Stimulated activated CD8-positive, alpha-beta memory T cell treated with anti-CD3 and anti-CD28 coated beads, Interleukin-4, amount 100 ng/mL, for 4 hours (primary cell): ENCODE measurements around the gene ZNRF3.

Experiments
- DNase-seq, 2 donors: peaks; one replicate each; pipeline ENCODE4 v3.0.0-alpha.2; 2020; ENCODE audit warnings: low read depth in 2 of 2, low spot score in 1 of 2

ZNRF3 gene

DNA sequence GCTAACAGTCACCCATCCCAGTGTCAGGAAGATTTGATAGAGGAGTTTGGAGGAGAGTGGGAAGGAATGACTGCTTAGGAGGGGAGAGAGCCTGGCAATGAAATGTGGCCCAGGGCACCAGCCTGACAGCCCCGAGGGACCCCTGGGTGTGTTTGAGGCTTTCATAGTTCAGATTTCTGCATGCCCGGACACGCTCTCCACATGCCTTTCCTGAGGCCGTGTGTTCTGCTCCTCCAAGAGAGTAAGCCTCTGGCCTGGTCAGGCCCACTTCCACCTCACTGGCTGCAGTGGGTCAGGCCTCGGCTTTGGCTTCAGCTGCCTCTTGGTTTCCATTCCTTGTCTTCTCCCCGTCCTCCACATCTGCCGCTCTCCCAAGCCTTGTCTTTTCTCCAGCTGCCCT is 99.8 kb downstream of the ZNRF3 start:
- no peak for DNase-seq

DNA sequence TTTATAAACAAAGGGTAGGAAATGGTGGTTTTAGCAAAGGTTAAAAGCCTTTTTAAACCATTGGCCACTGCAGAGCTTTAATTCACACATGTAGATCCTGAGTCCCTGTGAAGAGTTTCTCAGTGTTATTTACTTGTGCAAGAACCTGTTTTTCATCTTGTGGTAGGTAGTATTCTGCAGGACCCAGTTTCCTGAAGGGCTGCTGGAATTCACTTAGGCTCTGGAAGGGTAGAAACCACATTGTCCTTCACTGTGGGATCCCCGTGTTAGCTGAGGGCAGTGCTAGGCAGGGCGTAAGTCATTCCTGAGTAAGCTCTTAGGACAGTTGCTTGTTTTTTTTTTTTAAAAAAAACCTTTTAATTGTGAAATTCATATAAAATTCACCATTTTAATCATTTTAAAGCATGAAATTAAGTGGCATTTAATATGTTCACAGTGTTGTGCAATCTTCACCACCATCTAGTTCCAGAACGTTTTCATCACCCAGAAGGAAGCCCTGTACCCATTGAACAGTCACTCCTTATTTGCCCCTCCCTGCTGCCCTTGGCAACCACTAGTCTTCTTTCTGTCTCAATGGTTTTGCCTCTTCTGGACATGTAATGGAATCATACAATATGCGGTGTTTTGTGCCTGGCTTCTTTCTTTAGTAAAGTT is 100.5 kb downstream of the ZNRF3 start:
- no peak for DNase-seq

DNA sequence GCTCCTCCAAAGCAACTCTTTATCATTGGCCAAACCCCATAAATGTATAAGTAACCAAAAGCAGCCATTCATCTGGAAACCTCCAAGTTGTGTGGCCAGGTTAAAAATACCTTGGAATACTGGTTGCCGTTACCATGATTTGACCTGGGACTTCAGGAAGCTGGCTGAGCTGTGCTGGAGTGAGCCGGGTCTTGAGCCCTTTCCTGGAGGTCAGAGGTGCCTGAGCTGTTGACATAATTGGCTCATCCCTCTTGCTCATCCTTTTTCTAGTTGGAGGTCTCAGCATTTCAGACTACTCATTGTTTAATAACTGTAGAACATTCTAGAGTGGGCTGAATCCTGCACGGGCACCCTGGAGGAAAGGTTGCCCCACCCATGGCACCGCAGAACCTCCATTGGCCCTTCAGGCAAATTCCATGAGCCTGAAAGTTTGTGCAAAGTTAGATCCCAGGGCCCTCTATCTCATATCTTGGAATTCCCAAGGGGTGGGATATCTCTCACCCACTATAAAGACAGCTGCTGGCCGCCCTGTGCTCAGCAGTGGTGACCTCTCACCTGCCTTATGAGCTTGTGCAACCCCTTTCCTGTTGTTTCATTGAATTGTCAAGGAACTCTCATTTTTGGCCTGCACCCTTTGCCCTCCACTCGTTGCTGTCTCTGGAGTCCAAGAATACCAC is 101.2 kb downstream of the ZNRF3 start:
- DNase-seq, result no peak

DNA sequence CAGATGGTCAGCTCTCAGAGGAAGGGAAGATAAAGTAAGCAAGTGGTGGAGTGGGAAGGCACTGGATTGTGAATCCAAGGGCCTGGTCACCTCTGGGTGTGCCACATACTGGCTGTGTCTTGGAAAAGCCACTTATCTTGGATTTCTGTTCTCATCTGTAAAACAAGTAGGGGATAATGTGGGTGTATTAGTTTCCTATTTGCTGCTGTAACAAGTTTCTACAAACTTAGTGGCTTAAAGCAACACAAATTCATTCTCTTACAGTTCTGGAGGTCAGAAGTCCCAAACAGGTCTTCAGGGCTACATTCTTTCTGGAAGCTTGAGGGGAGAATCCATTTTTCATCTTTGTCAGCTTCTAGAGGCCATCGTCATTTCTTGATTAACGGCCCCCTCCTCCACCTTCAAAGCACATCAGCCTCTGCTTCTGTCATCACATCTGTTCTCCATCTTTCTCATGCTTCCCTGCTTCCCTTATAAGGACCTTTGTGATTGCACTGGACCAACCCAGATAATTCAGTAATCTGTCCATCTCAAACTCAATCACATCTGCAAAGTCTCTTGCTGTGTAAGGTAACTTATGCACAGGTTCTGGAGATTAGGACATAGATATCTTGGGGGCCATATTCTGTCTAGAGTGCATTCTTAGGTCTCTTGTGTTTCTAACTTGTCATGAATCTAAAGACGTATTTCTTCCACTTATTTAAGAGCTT is 102.4 kb downstream of the ZNRF3 start:
- no peak for DNase-seq

DNA sequence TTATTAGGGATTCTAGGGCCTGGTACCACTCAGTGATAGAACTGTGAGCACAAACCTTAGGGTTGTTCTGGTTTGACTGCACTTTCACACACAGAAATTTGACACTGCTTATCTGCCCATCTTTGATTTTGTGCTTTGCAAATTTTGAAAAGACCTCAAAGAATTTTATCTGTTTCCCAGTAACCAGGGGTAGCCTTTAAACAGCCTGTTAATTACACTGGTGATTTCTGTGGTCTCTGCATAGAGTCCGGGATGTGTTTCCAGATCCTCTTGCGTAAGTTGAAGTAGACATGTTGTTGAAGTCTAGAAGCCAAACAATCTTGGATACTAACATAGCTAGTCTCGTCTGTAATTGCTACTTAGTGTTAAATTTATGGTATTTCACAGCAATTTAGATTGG is 103.0 kb downstream of the ZNRF3 start:
- DNase-seq, result no peak

DNA sequence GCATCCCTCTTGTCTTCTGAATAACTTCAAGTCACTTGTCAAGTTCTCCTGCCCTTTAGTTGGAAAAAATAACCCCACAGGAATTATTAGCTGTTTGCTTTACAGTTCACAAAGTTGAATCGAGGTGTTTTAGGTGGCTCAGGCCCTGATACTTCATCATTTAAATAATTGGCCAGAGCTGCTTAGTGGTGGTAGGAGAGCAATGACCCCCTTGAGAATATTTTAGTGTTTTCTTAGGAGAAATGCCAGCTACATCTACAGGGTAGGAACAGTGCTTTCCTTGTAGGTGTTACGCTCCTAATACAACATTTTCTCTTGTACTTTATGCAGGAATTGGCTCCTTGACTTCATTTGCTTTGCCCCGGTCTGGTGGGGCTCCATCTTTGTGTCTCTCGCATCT is 105.1 kb downstream of the ZNRF3 start:
- DNase-seq, result no peak

DNA sequence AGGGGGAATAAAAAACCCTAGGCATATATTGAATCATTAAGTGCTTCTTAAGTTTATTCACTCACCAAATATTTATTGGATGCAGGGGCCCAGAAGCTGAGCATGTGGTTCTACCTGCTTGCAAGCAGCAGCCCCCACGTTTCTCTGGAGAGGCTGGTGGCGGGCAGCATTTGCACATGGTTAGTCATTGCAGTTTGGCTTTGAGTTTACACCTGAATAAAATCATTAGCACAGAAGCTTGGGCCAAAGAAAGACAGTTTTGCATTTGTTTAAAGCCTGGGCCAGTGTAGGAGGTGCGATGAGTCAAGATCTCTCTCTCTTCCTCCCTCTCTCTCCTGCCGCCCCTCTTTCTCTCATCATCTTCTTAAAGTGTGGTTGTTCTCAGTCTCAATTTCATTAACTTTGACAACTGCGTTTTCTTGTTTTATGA is 105.7 kb downstream of the ZNRF3 start:
- DNase-seq, result no peak

DNA sequence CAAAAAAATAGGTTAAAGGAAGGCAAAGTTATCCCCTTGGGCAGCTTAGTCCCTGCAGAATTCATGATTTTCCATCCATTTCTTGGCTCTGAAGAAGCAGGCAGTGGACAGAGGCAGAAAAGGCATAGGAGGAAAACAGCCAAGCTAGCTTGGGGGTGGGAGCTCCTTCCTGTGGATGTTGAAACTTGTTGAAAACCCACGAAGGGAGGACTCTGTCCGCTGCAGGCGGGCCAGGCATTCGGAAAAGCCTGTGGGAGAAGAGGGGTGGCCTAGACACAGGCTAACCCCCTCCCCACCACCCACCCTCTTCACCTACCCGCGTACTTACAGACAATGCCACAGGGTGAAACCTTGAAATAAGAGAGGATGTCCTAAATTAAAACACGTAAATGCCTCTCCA is 106.1 kb downstream of the ZNRF3 start:
- DNase-seq, result no peak

DNA sequence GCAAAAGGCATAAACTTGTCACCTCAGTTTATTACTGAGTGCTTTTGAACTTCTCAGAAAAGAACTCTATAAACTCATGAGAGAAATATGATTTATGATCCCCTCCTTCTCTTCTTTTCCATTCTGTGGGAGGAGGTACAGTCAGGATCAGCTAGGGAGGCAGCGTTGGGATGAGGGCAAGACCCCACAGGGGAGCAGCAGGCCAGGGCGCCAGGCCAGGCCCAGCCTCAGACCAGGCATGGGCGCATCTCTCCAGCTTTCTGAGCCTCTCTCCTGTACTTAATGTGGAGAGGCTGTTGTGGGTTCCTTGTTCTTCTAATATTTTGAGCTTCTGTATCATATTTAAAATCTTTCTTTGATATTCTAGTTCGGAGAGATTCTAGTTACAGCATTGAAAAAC is 106.5 kb downstream of the ZNRF3 start:
- no peak for DNase-seq

DNA sequence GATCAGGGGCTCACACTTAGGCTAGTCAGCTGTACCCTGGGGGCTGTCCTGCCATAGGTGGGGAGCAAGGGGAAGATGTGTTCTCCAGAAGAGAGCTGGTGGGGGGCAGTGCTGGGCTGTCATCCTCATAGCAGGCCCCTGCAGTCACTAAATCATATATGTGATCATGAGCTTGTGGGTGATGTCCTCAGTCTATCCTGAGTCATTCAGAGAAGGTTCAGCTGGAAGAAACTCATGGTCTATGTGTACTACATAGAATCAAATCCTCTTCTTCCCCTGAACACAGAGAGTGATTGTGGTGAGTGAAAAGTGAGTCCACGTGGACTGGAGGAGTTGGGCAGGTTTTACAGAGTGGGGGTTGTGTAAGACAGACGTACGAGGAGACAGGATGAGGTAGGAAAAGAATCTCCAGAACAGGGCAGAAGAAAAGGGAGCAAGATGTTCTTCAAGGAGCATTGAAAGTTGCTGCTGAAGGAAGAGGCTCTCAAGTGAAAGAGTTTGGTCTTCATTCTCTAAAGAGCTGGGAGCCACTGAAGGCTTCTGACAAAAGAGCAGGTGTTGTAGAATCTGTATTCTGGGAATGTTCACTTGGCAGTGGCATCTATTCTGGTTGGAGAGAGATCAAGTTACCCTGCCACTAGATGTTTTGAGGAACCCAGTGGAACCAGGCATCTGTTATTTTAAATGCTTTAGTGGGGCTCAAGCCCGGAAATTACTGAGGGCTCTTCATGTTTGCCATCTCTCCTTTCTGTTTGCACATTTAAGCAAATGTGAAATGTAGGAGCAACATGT is 109.4 kb downstream of the ZNRF3 start:
- no peak for DNase-seq

DNA sequence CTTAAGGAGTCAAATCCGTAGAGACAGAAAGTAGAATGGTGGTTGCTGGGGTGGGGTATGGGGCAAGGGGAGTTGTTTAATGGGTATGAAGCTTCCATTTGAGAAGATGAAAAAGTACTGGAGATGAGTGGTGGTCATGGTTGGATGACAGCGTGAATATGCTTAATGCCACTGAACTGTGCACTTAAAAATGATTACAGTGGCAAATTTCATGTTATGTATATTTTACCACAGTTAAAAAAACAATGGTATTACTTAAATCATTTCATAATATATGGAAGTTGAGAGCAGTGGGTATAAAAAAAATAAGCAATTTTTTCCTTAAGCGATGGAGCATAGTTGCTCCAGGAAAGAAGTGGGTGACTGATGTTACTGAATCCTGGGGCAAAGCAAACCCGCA is 111.2 kb downstream of the ZNRF3 start:
- DNase-seq, result no peak

DNA sequence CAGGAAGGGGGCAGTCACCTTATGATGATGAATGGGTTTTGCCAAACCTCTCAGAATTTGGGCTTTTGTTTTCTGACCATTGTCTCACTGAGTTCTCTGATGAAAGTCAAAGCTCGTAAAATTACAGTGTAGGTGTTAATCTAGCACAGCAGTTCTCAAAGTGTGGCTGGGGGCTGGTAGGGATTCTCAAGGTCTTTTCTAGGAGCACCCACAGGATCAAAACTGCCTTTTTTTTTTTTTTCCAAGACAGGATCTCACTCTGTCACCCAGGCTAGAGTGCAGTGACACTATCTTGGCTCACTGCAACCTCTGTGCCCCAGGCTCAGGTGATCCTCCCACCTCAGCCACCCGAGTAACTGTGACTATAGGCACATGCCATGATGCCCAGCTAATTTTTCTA is 112.2 kb downstream of the ZNRF3 start:
- no peak for DNase-seq

DNA sequence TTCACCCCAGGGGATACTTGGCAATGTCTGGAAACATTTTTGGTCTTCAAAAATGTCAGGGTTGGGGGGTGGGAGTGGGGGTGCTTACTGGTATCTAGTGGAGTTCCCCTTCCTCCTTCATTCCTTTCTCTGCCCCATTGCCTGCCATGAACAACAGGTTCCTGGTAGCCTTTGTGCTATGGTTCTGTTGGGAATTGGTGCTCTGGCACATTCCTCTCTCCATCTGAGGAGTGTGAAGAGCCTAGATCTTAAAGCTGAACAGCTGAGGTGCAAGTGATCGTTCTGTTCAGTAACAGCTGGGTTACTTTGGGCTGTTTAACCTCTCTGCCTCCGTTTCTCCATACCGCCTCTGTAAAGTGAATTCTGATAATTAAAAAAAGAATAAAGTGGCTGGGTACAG is 114.0 kb downstream of the ZNRF3 start:
- DNase-seq, result no peak

DNA sequence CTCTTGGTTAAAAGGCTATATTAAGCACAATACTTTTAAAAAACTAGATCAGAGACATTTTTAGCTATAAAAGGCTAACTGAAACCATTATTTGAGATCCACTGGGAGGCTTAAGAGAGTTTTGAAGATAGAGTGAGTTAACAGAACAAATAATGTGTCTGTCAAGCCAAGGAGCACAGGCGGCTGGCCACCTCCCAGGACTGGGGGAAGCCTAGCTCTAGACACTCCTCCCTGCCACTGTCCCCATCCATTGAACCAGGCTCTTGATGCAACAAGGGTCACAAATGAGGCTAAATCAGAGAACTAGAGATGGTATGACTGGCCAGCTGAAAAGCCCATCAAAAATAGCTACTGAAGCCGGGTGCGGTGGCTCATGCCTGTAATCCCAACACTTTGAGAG is 115.3 kb downstream of the ZNRF3 start:
- no peak for DNase-seq

DNA sequence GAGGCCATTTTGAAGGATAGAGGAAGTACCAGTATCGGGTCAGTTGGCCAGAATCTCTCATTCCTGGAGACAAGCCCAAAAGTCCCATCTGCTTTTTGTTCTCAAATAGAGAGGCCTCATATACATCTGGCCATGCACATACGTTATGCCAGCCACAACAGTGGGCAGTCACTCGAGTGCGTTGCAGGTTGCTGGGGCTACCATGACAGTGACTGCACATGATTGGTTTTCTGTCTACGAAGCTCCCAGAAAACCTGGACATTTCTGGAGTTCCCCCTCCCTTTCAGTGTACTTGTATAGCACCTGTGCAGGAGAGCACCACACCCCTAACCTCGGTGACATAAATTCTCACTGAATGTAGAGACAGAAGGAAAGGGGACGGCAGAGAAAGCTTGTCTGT is 116.1 kb downstream of the ZNRF3 start:
- DNase-seq, result no peak

DNA sequence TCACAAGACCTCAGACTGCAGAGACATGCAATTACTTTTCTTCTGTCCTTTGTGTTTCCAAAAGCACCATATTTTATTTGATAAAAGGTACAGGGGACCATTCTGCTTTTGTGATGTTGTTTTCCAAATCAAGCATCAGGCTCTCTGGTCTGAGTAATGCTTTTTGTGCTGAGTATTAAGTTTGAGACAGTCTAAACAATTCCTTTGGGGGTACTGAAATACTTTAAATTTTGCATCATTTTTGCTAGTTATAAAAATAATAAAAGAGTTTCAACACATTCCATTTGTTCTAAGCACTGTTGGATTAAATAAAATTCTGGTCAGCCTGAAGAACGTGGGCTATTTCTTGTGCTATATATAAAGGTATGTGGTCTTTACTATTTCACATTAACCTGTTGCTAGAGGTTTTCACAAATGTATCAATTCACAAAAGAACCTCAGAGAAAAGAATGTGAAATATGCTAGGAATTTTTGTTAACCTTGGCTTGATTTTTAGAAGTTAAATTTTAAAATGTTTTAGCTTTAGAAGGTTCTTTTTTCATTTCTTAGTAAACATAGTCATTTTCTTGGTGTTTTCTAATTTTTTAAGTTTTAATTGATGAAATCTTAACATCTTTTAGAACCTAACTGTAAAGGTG is 116.7 kb downstream of the ZNRF3 start:
- DNase-seq, result no peak

DNA sequence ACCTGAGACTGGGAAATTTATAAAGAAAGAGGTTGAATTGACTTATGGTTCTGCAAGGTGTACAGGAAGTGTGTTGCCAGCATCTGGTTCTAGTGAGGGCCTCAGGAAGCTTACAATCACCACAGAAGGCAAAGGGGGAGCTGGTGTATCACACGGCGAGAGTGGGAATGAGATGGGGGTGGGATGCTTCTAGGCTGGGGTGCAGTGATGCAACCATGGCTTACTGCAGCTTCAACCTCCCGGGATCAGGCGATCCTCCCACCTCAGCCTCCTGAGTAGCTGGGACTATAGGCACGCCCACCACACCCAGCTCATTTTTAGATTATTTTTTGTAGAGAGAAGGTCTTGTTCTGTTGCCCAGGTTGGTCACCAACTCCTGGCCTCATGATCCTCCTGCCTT is 117.3 kb downstream of the ZNRF3 start:
- DNase-seq, result no peak

DNA sequence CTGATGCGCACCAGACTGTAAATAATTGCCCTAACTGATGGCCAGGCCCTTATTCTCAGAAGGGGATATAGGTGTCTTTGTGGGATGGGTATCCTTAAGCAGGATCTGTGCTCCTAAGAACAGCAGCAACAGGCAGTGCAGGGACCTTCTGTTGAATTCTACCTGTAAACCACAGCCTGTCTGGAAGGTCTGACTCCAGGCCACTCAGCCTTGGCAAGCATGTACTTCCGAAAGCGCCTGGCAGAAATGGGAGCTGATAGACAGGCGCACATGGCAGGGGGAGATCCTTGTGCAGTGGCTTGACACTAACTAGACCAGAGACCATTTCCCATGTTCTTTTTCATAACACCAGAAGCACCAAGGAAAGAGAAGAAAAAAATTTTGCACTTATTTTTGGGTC is 119.2 kb downstream of the ZNRF3 start:
- DNase-seq, result no peak

DNA sequence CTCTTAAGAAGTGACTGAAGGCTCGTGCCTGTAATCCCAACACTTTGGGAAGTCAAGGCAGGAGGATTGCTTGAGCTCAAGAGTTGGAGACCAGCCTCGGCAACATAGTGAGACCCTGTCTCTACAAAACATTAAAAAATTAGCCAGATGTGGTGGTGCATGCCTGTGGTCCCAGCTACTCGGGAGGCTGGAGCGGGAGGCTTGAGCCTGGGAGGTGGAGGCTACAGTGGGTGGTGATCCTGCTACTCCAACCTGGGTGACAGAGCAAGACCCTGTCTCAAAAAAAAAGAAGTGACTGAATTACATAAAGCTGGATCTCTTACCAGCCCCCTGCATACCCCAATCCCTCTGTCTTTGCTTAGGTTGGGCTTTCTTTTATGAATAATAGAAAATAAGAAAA is 120.2 kb downstream of the ZNRF3 start:
- no peak for DNase-seq

DNA sequence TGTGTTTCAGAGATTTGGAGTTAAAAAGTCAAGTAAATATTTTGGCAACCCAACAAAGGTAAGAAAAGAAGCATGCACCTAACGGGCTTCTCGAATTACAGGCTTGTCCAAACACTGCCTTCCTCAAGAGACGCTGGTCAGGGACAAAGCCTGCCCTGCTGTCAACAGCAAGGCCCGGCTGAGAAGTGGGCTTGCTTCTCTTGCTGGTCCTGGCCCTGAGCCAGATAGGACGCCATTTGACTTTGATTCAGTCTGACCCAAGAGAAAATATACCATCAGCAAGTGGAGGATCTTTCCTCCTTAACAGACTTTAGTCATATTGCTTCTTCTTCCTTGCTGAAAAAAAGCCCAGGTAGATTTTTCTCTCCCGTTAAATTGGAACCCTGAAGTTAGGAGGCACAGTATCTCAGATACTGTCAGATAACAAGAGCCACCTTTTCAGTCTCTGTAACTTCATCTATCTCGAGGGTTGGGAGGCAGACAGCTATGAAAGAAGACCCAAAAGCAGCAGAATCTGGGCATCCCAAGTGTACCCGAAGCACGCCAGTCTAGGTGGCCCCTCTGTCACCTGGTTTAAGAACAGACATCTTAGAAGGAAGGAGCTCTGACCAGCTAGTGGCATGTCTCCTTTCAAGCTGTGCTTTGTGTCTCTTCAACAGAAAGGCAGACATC is 120.7 kb downstream of the ZNRF3 start:
- DNase-seq, result no peak
